Endothelial cell of umbilical vein (primary cell): ENCODE results near the gene SYNJ1. TPM values are rescaled to one million over a fixed set of nuclear protein-coding genes. Genes with fewer than 3 reads are reported as not detected.

ENCODE experiments used
- BruUV-seq: library from RNA; stranded (reverse); fragments of 400-500 nt; replicated peaks from 2 replicates; lab custom pipeline; 2021; lab: Mats Ljungman, UMichigan
- CTCF ChIA-PET: fragments of 300-600, 350-600 bp; sonication (Branson Sonifier 250); formaldehyde crosslinking; loops from one replicate; lab custom pipeline; 2021; ENCODE audit warnings: antibody characterized with exemption, inconsistent platforms; lab: Charles Lee
- POLR2A ChIA-PET: fragments of 300-600, 350-600 bp; sonication (Branson Sonifier 250); formaldehyde crosslinking; loops from one replicate; lab custom pipeline; 2021; ENCODE audit warnings: antibody characterized with exemption, inconsistent platforms; lab: Charles Lee
- DNase-seq: peaks from one replicate; pipeline ENCODE4 v3.0.0-alpha.2; 2011; ENCODE audit warnings: low read depth, low spot score
- FAIRE-seq: peaks from 2 replicates; lab custom pipeline; 2011; peaks lifted over from hg19 to GRCh38; lab: Jason Lieb, UNC
- H2AFZ ChIP-seq: 2 replicates; pipeline ENCODE4 v1.6.0; 2012; ENCODE audit warnings: low read depth, low read length, control low read depth, inconsistent platforms
- H3K27ac ChIP-seq: 2 replicates; pipeline ENCODE4 v1.5.1; 2011; ENCODE audit warnings: low read depth, mild to moderate bottlenecking, control low read depth, low read length, moderate library complexity; ENCODE audit not compliant: insufficient read depth
- H3K27me3 ChIP-seq, 2 experiments: 2 replicates each; pipeline versions ENCODE4 v1.6.0 to v1.6.1; 2011; ENCODE audit warnings: low read length in 2 of 2, mixed read lengths in 1 of 2; ENCODE audit not compliant: control insufficient read depth in 2 of 2, insufficient read depth in 2 of 2
- H3K36me3 ChIP-seq, 2 experiments: 2 replicates in 1 of 2; 3 replicates in 1 of 2; pipeline ENCODE4 v1.5.1; 2011; ENCODE audit warnings: low read length in 2 of 2, mild to moderate bottlenecking in 1 of 2, moderate library complexity in 1 of 2; ENCODE audit not compliant: control insufficient read depth in 2 of 2, insufficient read depth in 2 of 2; ENCODE audit errors: extremely low read depth in 1 of 2
- H3K4me1 ChIP-seq: 3 replicates; pipeline ENCODE4 v1.5.1; 2011; ENCODE audit warnings: mild to moderate bottlenecking, low read length; ENCODE audit not compliant: control insufficient read depth, insufficient read depth; ENCODE audit errors: extremely low read depth
- H3K4me2 ChIP-seq: 2 replicates; pipeline ENCODE4 v1.6.1; 2011; ENCODE audit warnings: low read length, control low read depth, mixed read lengths; ENCODE audit not compliant: insufficient read depth
- H3K4me3 ChIP-seq, 3 experiments: fragments of 200-600 bp in 1 of 3; sonication (generic), shearing (Covaris generic) in 1 of 3; replicated peaks in 1 of 3; 2 replicates each; pipeline ENCODE4 v1.5.1; 2011 to 2016; ENCODE audit warnings: control low read depth in 3 of 3, low read length in 3 of 3, mild to moderate bottlenecking in 2 of 3, inconsistent platforms in 1 of 3, low read depth in 1 of 3, moderate library complexity in 1 of 3; ENCODE audit not compliant: insufficient read depth in 1 of 3
- H3K79me2 ChIP-seq: 2 replicates; pipeline ENCODE4 v1.6.0; 2012; ENCODE audit warnings: low read length, inconsistent platforms; ENCODE audit not compliant: control insufficient read depth, insufficient read depth
- H3K9ac ChIP-seq: replicated peaks from 2 replicates; pipeline ENCODE3; 2011; ENCODE audit warnings: low read length, control low read depth; ENCODE audit not compliant: insufficient read depth; ENCODE audit errors: extremely low read depth
- H3K9me1 ChIP-seq: replicated peaks from 3 replicates; pipeline ENCODE4 v1.6.0; 2011; ENCODE audit warnings: mild to moderate bottlenecking, low read length; ENCODE audit not compliant: control insufficient read depth, insufficient read depth; ENCODE audit errors: extremely low read depth
- H3K9me3 ChIP-seq: replicated peaks from 2 replicates; pipeline ENCODE4 v1.5.1; 2012; ENCODE audit warnings: low read length, inconsistent platforms; ENCODE audit not compliant: control insufficient read depth, insufficient read depth
- H4K20me1 ChIP-seq: replicated peaks from 2 replicates; pipeline ENCODE3; 2011; ENCODE audit warnings: mild to moderate bottlenecking, low read length; ENCODE audit not compliant: control insufficient read depth, insufficient read depth; ENCODE audit errors: extremely low read depth
- CTCF ChIP-seq, 2 donors: IDR thresholded peaks; 1 replicate in 1 of 2; 2 replicates in 1 of 2; pipeline ENCODE4 v1.5.1; 2011; ENCODE audit warnings: low read length in 2 of 2, mild to moderate bottlenecking in 2 of 2, moderate library complexity in 2 of 2, control low read depth in 1 of 2, inconsistent platforms in 1 of 2, low read depth in 1 of 2; ENCODE audit not compliant: insufficient read depth in 1 of 2; ENCODE audit errors: extremely low read depth in 1 of 2
- EZH2 ChIP-seq: IDR thresholded peaks from 2 replicates; pipeline ENCODE4 v1.6.1; 2012; ENCODE audit warnings: borderline replicate concordance, low read depth, mild to moderate bottlenecking, moderate library complexity, low read length, inconsistent platforms; ENCODE audit not compliant: severe bottlenecking
- FOS ChIP-seq: IDR thresholded peaks from 2 replicates; pipeline ENCODE4 v1.6.1; 2011; ENCODE audit warnings: mild to moderate bottlenecking, low read length, moderate library complexity, borderline replicate concordance; ENCODE audit not compliant: insufficient read depth
- GATA2 ChIP-seq: IDR thresholded peaks from 2 replicates; pipeline ENCODE4 v1.7.0; 2011; ENCODE audit warnings: low read depth, mild to moderate bottlenecking, moderate library complexity, mixed read lengths, low read length; ENCODE audit not compliant: insufficient read length, insufficient read depth
- JUN ChIP-seq: IDR thresholded peaks from 2 replicates; pipeline ENCODE4 v1.6.1; 2011; ENCODE audit warnings: borderline replicate concordance, low read depth; ENCODE audit not compliant: insufficient read length, insufficient read depth
- MAX ChIP-seq: IDR thresholded peaks from 2 replicates; pipeline ENCODE4 v1.6.1; 2011; ENCODE audit not compliant: insufficient read depth, insufficient read length
- MYC ChIP-seq: IDR thresholded peaks from one replicate; pipeline ENCODE4 v1.6.1; 2011; ENCODE audit warnings: mild to moderate bottlenecking, low read depth, low read length
- POLR2A ChIP-seq: IDR thresholded peaks from 2 replicates; pipeline ENCODE4 v1.6.1; 2012; ENCODE audit warnings: low read depth, mild to moderate bottlenecking, control low read depth, low read length
- POLR2AphosphoS5 ChIP-seq: IDR thresholded peaks from 2 replicates; pipeline ENCODE4 v1.6.1; 2012; ENCODE audit warnings: low read depth, mild to moderate bottlenecking, control low read depth, low read length, moderate library complexity; ENCODE audit not compliant: insufficient read depth
- dilution Hi-C: fragments of 300-500 bp; cut with MboI; formaldehyde crosslinking; loops from one replicate; pipeline ENCODE4 v1.15.0; 2019; ENCODE audit warnings: low sequenced_read_pairs; ENCODE audit not compliant: extremely low pct_ligation_motif_present
- intact Hi-C: fragments of 100-400 bp; cut with micrococcal nuclease; formaldehyde crosslinking; loops from one replicate; pipeline ENCODE4 v1.10.0; 2022
- polyA plus RNA-seq, 4 experiments: library from polyadenylated mRNA; depleted of rRNA in 3 of 4; stranded (reverse) in 3 of 4; unstranded in 1 of 4; fragments of >200 nt; gene quantifications; 2 replicates each; pipeline versions ENCODE4 v1.2.1 to v1.2.3, GENCODE V29; 2011 to 2012; ENCODE audit warnings: missing spikeins in 1 of 4
- total RNA-seq: library from RNA; stranded (reverse); gene quantifications from 2 replicates; pipeline ENCODE4 v1.2.3, GENCODE V29; 2021

The SYNJ1 gene
- total and polyA plus RNA-seq, 2 donors (not counting 3 experiments of a cell fraction or from before 2014, with no cell fraction given) = 5.9 to 17.0 TPM

- FAIRE-seq = no peak
- POLR2A ChIA-PET = no interaction called here
- no peak for TF ChIP-seq POLR2AphosphoS5
- TF ChIP-seq MAX = no peak
- no peak for TF ChIP-seq CTCF (IDR thresholded peaks at IDR 0.05; ENCODE audit: extremely low read depth in 1 of 2, insufficient read depth in 1 of 2, low read depth in 1 of 2, low read length in 2 of 2)
- no peak for TF ChIP-seq MYC
- TF ChIP-seq EZH2 = no peak
- TF ChIP-seq JUN = no peak
- no peak for TF ChIP-seq GATA2
- TF ChIP-seq POLR2A = no peak
- TF ChIP-seq FOS = no peak
- H4K20me1 ChIP-seq = no peaks in the 10 kb centered on the region
- peaks cover 9% of the 10 kb centered on the region for H3K4me1 ChIP-seq
- H3K4me3 ChIP-seq = no peak overlapping the region
- no peaks in the 10 kb centered on the region for H3K9me3 ChIP-seq
- CTCF ChIA-PET = interaction anchor here (9.7 kb wide), 1 partner anchor 187 kb away, joined by 286 read pairs; the partner anchor contains the start of gene EVA1C
- intact Hi-C loops (no loop called here), dilution Hi-C loops (no loop called here)
- H2AFZ ChIP-seq = no peak overlapping the region
- DNase-seq = no peak
- H3K79me2 ChIP-seq = no peaks in the 10 kb centered on the region
- H3K36me3 ChIP-seq = no peaks in the 10 kb centered on the region
- no peaks in the 10 kb centered on the region for H3K27me3 ChIP-seq
- no TSS peak for BruUV-seq
- no peak overlapping the region for H3K4me2 ChIP-seq
- H3K27ac ChIP-seq = no peak overlapping the region
- H3K9ac ChIP-seq = no peak overlapping the region
- H3K9me1 ChIP-seq = no peaks in the 10 kb centered on the region
These were observed 134.1 kb downstream of the SYNJ1 start for GRCh38 chr21:32593690-32594089.
